Stimulated activated CD4-positive, alpha-beta T cell treated with anti-CD3 and anti-CD28 coated beads, Interleukin-2, amount 100 ng/mL, for 24 hours (primary cell): ENCODE data around the gene RETN.

Source experiments
- DNase-seq, 2 donors: peaks; one replicate each; pipeline ENCODE4 v3.0.0-alpha.2; 2020

Gene RETN

DNA sequence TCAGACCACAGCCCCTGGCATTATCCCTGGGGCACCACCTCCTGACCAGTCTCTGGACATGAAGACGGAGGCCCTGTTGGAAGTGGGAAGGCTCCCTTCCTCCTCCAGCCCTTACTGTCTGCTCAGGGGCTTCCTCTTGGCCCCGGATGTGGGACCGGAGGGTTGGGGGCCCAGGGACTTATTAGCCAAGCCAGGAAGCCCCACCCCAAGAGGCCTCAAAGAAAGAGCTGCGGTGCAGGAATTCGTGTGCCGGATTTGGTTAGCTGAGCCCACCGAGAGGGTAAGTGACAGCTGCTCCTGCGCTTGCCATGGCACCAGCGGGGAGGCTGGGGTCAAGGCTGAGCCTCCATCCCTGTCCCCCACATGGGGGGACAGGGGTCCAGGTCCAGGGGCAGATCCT lies at the start of gene RETN:
RETN (plus strand) TSS at position 208 of the 400 bp plus-strand sequence. CDS start 278 bp downstream, outside the sequence.
- DNase-seq: no peak

DNA sequence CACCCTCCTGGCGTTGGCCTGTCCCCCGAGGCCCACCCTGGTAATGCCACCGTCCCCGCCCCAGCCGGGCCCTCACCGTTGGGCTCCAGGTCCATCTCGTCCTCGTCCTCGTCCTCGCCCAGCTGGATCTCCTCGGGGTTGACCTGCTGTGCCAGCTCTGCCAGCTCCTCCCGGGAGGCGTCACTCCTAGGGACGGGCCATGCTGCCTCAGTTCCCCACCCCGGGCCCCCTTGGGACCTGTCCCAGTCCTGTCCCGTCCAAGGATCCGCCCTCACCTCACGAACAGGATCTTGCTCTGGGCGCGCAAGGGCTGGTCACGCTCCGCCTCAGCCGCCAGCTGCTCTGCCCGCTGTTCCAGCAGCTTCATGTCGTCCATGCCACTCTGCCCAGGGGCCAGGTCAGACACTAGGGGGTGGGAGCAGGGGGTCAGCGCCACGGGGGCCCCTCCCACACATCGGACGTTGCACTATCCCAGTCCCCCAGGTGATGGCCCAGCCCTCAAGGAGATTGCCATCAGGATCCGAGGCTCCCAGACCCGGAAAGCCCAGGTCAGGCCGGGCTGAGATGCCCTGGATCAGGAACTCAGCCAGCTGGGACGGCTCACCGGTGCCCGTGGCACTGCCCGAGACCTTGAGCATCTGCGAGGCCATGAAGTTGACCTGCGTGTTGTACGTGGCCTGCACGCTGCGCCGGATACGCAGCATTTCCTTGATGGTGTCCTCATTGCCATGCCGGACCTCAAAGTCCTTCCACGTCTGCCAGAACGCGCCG lies 49.0 kb upstream of the RETN start:
- no peak for DNase-seq

- DNase-seq: no peak
Measured at GRCh38 chr19:7620442-7621412, 48.1 kb upstream of the RETN start.

- no peak for DNase-seq
Measured at GRCh38 chr19:7622933-7623685, 45.7 kb upstream of the RETN start.

DNA sequence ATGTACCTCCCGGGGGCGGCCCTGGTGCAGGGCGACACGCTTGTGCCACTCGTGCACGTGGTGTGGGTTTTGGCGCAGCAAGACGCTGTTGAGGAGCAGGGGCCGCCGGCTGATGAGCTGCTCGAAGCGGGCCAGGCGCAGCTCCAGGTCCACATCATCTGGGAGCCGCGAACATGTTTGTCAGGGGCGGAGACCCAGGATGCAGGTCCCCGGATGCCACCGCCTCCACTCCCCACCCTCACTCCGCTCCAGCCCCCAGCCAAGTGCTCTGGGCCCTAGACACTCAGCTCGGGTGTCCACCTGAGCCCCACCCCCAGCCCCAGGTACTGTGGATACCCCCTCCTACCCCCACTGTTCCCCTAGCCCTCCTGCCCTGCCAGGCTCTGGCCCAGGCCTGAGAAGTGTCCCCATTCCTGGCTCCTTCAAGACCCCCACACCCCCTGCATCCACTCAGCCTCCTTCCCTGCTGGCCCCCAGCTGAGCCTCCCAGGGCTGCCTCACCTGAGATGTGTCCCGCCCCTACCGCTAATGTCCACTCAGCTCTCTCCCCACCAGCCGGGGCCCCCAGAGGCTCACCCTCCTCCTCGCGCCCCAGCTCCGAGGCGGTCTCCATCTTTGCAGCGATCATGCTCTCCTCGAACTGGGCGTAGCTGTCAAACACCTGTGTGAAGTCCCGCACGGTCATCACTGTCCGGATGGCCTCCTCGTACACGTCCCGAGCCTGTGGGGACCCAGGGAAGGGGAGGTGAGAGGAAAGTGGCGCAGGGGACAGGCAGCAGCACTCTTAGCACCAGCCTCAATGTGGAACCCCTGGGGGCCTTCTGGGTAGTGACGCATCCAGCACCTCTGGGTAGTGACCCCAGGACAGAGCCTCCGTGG lies 44.9 kb upstream of the RETN start:
- DNase-seq: no peak

DNA sequence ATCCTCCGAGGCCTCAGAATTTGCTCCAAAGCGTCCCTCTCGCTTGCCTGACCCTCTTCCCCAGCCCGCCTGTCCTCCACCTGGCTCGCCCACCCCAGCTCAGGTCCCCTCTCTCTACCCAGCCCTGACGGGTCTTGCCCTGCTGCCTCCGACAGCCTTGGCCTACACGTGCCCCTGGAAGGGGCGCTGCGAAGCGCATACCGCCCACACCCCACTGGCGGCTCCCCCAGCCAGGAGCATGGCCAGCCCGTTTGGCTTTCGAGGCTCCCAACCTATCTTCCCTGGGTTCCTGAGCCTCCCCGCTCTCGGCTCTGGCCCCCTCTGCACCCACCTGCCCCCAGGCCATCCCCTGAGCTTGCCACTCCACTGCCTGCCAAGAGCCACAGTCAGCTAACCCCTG lies 44.0 kb upstream of the RETN start:
- no peak for DNase-seq

GRCh38 chr19:7625763-7626372 lies 43.0 kb upstream of the RETN start:
- DNase-seq: no peak

DNA sequence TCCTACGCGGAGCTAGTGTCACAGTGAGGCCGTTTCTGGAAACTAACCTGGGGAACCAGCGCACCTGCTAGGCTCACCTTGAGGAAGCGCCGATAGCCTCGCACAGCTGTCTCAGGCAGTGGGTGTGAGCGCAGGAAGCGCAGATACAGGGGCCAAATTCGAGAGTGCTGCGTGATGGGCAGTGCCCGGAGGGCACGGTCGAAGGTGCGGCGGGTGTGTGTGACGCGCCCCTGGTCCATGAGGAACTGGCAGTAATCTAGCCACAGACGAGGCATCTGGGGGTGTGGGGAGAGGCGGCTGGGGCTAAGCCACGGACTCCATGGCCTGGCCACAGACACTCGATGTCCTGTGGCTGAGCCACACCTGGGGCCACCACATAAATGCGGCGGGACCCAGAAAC lies 41.7 kb upstream of the RETN start:
- DNase-seq: no peak

GRCh38 chr19:7628589-7629311 lies 40.1 kb upstream of the RETN start:
- DNase-seq: no peak

DNA sequence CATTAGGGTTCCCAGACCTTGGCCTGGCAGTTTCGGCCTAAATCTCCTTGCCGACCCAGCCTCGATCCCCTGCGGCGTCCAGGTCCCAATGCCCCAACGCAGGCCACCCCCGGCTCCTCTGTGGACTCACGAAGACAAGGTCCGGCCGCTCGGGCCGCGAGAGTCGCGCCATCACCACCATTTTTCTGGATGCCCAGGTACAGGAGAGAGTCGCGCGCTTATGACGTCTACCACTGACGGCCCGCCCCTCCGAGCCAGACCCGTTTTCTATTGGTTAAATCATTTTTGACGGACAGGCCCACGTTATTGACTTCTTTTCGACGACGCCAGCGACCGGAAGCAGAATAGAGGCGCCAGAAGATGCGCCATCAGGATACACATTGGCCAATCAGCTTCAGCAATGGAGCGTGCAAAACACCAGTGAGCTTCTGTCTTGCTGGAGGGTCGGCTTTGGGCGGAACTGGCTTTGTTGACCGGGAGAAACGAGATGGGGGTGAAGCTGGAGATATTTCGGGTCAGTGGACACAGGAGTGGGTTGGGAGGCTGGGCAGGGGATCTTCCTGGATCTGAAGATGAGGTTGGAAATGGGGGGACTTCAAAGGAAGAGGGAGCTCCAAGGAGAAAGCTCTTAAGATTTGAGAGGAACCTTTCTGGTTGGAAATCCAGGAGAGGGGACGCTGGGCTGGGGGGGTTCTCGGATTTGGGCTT lies 39.3 kb upstream of the RETN start, which contains the start of the genes PET100 and XAB2:
PET100 (plus strand) TSS at position 447 of the 708 bp plus-strand sequence; CDS start at position 488, 41 bp downstream.
XAB2 (minus strand) TSS at position 199 of the 708 bp plus-strand sequence; CDS start at position 181, 18 bp downstream.
- peak; percentile 92 for DNase-seq

DNA sequence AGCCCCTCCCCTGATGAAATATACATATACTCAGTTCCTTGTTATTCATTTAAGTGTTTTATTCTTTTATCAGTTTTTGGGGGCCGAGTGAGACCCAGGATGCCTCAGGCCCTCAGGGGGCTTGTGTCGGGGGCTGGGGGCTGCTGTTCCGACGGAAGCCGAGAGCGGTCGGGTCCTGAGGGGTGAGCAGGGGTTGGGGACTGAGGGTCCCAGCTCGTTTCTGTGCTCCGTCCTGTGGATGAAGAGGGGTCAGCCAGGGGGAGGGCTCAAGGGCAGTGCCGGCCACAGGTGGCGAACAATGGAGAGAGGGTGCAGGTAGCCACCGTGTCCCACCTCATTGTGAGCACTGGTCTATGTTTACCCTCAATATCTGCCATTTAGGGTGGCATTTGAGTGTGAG lies 37.3 kb upstream of the RETN start:
- DNase-seq: no peak

- no peak for DNase-seq
Measured at GRCh38 chr19:7632340-7633203, 36.3 kb upstream of the RETN start.

DNA sequence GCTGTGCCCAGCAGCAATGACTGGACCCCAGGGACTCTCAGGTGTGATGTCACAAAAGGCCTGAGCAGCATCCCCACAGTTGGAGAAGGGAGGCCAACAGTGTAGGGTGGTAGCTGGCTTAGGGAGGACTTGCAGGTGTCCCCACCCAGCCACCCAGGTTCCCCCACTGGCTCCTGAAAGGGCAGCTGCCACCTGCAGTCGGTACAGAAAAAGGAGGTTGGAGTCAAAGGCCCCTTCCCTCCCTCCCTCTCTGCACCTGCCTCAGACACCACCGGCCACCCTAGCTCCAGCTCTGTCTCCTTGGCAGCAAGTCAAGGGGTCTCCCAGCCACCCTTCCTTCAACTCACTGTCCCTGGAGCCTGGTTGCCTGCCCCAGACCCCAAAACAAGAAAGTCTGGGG lies 35.2 kb upstream of the RETN start, which contains the start of gene PCP2:
PCP2 (minus strand) TSS at position 22 of the 400 bp plus-strand sequence. CDS start 262 bp downstream, outside the sequence.
- DNase-seq: no peak

GRCh38 chr19:7635670-7636069 lies 33.2 kb upstream of the RETN start:
- DNase-seq: no peak

GRCh38 chr19:7636317-7636690 lies 32.5 kb upstream of the RETN start:
- DNase-seq: no peak

DNA sequence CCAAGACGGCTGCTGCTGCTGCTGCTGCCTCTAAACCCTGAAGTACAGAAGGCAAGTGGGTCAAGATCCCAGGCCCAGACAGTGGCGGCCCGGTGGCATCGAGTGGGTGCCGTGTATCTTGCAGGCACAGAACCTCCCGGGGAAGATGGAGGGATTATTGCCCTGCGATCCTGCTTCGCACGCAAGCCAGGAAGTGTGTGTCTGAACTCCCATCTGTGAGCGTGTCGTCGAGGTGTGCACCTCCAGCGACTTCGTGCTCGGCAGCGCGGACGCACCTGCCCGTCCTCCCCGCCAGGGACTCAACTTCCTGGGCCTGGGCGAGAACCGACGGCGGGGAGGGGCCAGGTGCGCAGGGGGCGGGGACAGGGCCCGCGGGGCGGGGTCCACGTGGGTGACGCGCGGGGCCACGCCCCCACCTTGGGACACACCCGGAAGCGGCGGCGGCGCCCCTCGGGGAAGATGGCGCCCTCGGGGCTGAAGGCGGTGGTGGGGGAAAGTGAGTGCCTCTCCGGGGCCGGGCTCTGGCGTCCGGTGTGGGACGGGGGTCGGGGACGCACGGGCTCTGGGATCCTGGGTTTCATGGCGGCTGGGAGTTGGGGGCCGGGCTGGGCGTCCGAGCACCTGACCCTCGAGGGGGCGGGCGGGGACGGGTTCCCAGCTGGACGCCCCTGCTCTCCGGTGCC lies 32.0 kb upstream of the RETN start, which contains the start of gene STXBP2:
STXBP2 (plus strand) TSS at position 420 of the 683 bp plus-strand sequence; CDS start at position 460, 40 bp downstream.
- peak; percentile 92 to 93 for DNase-seq

- peak in 1 of 2 donors; percentile 25 for DNase-seq
Measured at GRCh38 chr19:7637374-7638256, 31.2 kb upstream of the RETN start.
